KBM-7 (cell line): ENCODE measurements around the gene MAST4.

ENCODE experiments used
- DNase-seq: peaks from one replicate; pipeline ENCODE4 v3.0.0-alpha.2; 2015
- in situ Hi-C: fragments of 300-500 bp; cut with MboI; formaldehyde crosslinking; loops from 2 replicates; pipeline ENCODE4 v1.14.3; 2020; ENCODE audit warnings: low sequenced_read_pairs, low pct_unique_long_range_greater_than_20kb, mixed read lengths

Gene MAST4

GRCh38 chr5:67030289-67031056 lies 434.3 kb downstream of the MAST4 start:
- in situ Hi-C loops = no loop called here
- DNase-seq = no peak

GRCh38 chr5:67031057-67031443 lies 434.9 kb downstream of the MAST4 start:
- in situ Hi-C loops = no loop called here
- DNase-seq = no peak

- no peak for DNase-seq
- in situ Hi-C loops = no loop called here
Observed at GRCh38 chr5:67031692-67032091, 435.5 kb downstream of the MAST4 start.

- in situ Hi-C loops = no loop called here
- DNase-seq = peak; percentile 87
Observed at GRCh38 chr5:67032921-67033664, 436.9 kb downstream of the MAST4 start.

GRCh38 chr5:67033880-67034651 lies 437.9 kb downstream of the MAST4 start:
- in situ Hi-C loops = no loop called here
- DNase-seq = peak; percentile 47

- no peak for DNase-seq
- in situ Hi-C loops = no loop called here
Observed at GRCh38 chr5:67035098-67035740, 439.0 kb downstream of the MAST4 start.

- in situ Hi-C loops = no loop called here
- DNase-seq = no peak
Observed at GRCh38 chr5:67037171-67037570, 441.0 kb downstream of the MAST4 start.

- in situ Hi-C loops = no loop called here
- DNase-seq = no peak
Observed at GRCh38 chr5:67038817-67039603, 442.8 kb downstream of the MAST4 start.

- DNase-seq = peak; percentile 23
- in situ Hi-C loops = no loop called here
Observed at GRCh38 chr5:67042176-67043003, 446.2 kb downstream of the MAST4 start.

GRCh38 chr5:67043796-67044511 lies 447.8 kb downstream of the MAST4 start:
- in situ Hi-C loops = no loop called here
- DNase-seq = no peak

- in situ Hi-C loops = no loop called here
- no peak for DNase-seq
Observed at GRCh38 chr5:67045816-67046740, 449.9 kb downstream of the MAST4 start.

- in situ Hi-C loops = no loop called here
- DNase-seq = peak; percentile 31
Observed at GRCh38 chr5:67047160-67047559, 451.0 kb downstream of the MAST4 start.

GRCh38 chr5:67047616-67048015 lies 451.4 kb downstream of the MAST4 start:
- no peak for DNase-seq
- in situ Hi-C loops = no loop called here

- in situ Hi-C loops = no loop called here
- no peak for DNase-seq
Observed at GRCh38 chr5:67050125-67050524, 453.9 kb downstream of the MAST4 start.

GRCh38 chr5:67050635-67051034 lies 454.4 kb downstream of the MAST4 start:
- in situ Hi-C loops = no loop called here
- DNase-seq = no peak

GRCh38 chr5:67051164-67051563 lies 455.0 kb downstream of the MAST4 start:
- in situ Hi-C loops = no loop called here
- DNase-seq = no peak
